ENCODE measurements around the gene FBXO9. TPM values are rescaled to one million over a fixed set of nuclear protein-coding genes. Genes with fewer than 3 reads are reported as not detected.

FBXO9 gene
- total RNA-seq, 3 donors from 2014 or later: 58.9 to 88.5 (median 68.5) TPM

DNA sequence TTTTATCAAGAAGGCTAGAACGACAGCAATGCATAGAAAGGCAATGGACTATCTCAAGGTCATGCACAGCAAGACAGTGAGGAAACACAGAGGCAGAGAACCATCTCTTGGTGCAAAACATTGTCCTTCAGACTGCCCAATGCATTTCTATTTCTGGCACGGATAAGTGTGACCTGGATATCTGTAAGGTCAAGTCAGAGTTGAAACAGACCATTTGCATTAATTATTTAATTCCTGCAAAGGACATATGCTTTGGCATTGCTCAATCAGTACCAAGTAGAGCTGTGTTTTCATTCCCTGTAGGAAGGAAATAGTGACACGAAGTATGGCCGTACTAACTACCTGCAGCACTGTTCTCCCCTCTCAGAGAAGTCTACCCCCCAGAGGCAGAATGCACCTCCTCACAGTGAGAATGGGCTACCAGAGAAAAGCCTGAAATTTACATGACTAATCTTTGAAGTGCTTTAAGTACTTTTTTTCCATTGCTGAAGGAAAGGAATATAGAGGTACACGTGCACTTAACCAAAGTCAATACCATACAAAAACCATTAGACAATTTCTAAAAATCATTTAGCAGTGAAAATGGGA, 38.0 kb upstream of the FBXO9 start:
- intact Hi-C loops (cut with DNase I; ENCODE audit: low total_unique reads): no loop called here
- no peak for DNase-seq (ENCODE audit: low spot score in 2 of 2)
- Histone ChIP-seq H3K9me3 (no peaks in the 10 kb centered on the region), H3K4me1 (no peaks in the 10 kb centered on the region), H3K4me3 (no peak overlapping the region), H3K27me3 (no peaks in the 10 kb centered on the region), H3K36me3 (no peaks in the 10 kb centered on the region), H3K27ac (no peak overlapping the region)
- TF ChIP-seq POLR2A (IDR thresholded peaks at IDR 0.05): no peak
- no peak for TF ChIP-seq POLR2AphosphoS5 (IDR thresholded peaks at IDR 0.05)
- TF ChIP-seq, protein P1, sequence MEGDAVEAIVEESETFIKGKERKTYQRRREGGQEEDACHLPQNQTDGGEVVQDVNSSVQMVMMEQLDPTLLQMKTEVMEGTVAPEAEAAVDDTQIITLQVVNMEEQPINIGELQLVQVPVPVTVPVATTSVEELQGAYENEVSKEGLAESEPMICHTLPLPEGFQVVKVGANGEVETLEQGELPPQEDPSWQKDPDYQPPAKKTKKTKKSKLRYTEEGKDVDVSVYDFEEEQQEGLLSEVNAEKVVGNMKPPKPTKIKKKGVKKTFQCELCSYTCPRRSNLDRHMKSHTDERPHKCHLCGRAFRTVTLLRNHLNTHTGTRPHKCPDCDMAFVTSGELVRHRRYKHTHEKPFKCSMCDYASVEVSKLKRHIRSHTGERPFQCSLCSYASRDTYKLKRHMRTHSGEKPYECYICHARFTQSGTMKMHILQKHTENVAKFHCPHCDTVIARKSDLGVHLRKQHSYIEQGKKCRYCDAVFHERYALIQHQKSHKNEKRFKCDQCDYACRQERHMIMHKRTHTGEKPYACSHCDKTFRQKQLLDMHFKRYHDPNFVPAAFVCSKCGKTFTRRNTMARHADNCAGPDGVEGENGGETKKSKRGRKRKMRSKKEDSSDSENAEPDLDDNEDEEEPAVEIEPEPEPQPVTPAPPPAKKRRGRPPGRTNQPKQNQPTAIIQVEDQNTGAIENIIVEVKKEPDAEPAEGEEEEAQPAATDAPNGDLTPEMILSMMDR (IDR thresholded peaks at IDR 0.05): no peak

DNA sequence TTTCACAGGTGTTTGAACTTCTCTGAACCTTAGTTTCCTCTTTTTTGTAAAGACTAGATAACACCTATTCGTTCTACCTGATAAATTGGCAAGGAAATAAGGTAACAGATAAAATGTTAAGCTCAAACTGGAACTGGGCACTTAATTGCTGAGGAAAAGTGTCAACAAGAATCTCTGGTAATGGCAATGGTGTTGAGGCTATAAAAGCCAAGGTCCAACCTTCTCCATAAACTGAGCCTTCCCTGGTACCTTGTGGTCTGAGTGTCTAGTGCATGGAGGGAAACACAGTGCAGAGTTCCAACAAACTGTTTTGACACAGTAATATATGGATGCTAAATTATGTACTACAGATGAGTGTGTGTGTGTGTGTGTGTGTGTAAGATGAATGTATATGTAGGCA, 36.7 kb upstream of the FBXO9 start:
- Histone ChIP-seq H3K27me3 (no peaks in the 10 kb centered on the region), H3K4me3 (no peak overlapping the region), H3K36me3 (no peaks in the 10 kb centered on the region), H3K27ac (no peak overlapping the region), H3K4me1 (no peaks in the 10 kb centered on the region), H3K9me3 (no peaks in the 10 kb centered on the region)
- TF ChIP-seq, protein P1 (IDR thresholded peaks at IDR 0.05): no peak
- no peak for TF ChIP-seq POLR2A (IDR thresholded peaks at IDR 0.05)
- TF ChIP-seq POLR2AphosphoS5 (IDR thresholded peaks at IDR 0.05): no peak
- intact Hi-C loops (cut with DNase I; ENCODE audit: low total_unique reads): no loop called here
- DNase-seq (ENCODE audit: low spot score in 2 of 2): no peak

DNA sequence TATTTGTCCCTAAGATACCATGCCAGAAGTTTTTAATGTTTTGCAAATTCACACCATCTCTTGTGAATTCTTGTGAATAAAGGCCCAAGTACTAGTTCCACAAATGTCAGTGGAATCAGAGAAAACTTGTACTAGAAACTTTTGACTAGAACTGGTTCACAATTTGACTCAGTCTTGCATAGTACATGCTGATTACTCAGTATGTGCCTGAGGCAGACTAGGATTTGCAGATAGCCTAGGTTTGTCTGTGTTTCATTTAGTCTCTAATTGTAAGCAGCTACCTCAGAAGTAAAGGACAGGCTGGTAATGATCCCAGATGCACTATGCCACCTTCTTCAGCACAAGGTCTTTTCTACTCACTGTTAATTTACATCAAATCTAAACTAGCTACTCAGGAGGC, 35.9 kb upstream of the FBXO9 start:
- no peaks in the 10 kb centered on the region for H3K4me1 ChIP-seq
- intact Hi-C loops (cut with DNase I; ENCODE audit: low total_unique reads): no loop called here
- no peaks in the 10 kb centered on the region for H3K27me3 ChIP-seq
- TF ChIP-seq, protein P1 (IDR thresholded peaks at IDR 0.05): no peak
- no peak for TF ChIP-seq POLR2A (IDR thresholded peaks at IDR 0.05)
- DNase-seq (ENCODE audit: low spot score in 2 of 2): no peak
- no peaks in the 10 kb centered on the region for H3K36me3 ChIP-seq
- H3K9me3 ChIP-seq: no peaks in the 10 kb centered on the region
- H3K27ac ChIP-seq: no peak overlapping the region
- H3K4me3 ChIP-seq: no peak overlapping the region

DNA sequence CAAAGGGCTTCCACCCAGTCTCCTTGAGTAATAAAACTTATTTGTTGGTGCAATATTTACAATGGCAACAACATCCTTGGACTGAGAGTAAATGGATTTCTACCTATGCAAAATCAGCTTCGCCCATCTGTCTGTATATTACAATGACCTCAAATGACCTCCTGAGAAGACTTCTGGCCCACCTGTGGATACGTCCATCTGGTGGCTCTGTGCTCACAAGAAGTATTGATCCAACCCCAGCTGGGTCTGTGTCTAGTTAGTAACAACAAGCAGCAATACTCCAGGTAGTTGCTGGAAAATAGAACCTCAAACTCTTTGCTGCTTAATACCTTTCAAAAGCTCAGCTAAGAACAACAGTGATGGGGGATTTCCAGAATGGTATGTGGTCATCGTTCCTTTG, 35.4 kb upstream of the FBXO9 start:
- intact Hi-C loops (cut with DNase I; ENCODE audit: low total_unique reads): no loop called here
- H3K4me3 ChIP-seq: no peak overlapping the region
- no peak for TF ChIP-seq POLR2A (IDR thresholded peaks at IDR 0.05)
- TF ChIP-seq POLR2AphosphoS5 (IDR thresholded peaks at IDR 0.05): no peak
- TF ChIP-seq, protein P1 (IDR thresholded peaks at IDR 0.05): no peak
- H3K27me3 ChIP-seq: no peaks in the 10 kb centered on the region
- no peaks in the 10 kb centered on the region for H3K9me3 ChIP-seq
- no peaks in the 10 kb centered on the region for H3K36me3 ChIP-seq
- H3K27ac ChIP-seq: no peak overlapping the region
- DNase-seq (ENCODE audit: low spot score in 2 of 2): no peak
- no peaks in the 10 kb centered on the region for H3K4me1 ChIP-seq

DNA sequence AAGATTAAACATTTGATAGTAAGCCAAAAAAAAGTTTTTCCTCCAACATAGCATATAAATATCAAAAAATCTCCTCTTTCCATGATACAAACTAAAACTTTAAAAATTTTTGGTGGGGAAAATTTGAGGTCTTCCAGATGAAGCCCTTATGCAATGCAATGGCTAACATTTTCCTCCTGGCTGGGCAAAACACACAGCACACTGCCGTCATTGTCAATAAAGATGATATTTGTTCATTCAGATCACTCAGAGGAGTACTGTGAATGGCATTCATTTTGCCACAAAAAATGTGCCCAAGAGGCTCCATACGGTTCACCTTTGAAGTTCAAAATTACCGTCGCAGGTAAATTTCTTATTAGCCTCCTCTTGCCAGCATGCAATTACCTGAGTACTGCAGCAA, 33.9 kb upstream of the FBXO9 start:
- Histone ChIP-seq H3K27ac (no peak overlapping the region), H3K36me3 (no peaks in the 10 kb centered on the region), H3K27me3 (no peaks in the 10 kb centered on the region), H3K9me3 (no peaks in the 10 kb centered on the region), H3K4me1 (no peaks in the 10 kb centered on the region), H3K4me3 (no peak overlapping the region)
- no peak for DNase-seq (ENCODE audit: low spot score in 2 of 2)
- intact Hi-C loops (cut with DNase I; ENCODE audit: low total_unique reads): no loop called here
- no peak for TF ChIP-seq POLR2A (IDR thresholded peaks at IDR 0.05)
- TF ChIP-seq, protein P1 (IDR thresholded peaks at IDR 0.05): no peak
- TF ChIP-seq POLR2AphosphoS5 (IDR thresholded peaks at IDR 0.05): no peak

Measured in breast epithelium (tissue), 4 donors.